ENCODE measurements around the gene ATG9B.

DNA sequence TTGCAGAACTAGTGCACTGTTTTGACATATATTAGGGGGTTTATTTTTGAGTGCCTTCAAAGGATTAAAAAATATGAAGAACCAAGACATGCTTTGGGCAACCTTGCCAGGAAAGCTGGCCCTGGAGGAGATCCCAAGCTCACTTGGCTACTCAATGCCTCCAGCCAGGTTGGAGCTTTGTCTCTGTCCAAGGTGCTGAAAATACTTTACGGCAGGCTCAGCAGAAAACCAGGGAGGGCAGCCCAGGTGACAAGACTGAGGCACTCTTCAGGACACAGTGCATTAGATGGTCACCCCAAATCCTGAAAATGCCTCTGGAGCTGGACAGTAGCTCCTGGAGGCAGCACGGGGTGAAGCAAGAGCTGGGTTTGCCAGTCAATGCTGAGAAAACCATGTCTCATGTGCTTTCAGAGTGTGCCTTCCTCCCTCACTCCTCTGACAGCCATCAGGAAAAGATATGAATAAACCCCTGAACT, 40.4 kb downstream of the ATG9B start:
- TF ChIP-seq, protein P1, sequence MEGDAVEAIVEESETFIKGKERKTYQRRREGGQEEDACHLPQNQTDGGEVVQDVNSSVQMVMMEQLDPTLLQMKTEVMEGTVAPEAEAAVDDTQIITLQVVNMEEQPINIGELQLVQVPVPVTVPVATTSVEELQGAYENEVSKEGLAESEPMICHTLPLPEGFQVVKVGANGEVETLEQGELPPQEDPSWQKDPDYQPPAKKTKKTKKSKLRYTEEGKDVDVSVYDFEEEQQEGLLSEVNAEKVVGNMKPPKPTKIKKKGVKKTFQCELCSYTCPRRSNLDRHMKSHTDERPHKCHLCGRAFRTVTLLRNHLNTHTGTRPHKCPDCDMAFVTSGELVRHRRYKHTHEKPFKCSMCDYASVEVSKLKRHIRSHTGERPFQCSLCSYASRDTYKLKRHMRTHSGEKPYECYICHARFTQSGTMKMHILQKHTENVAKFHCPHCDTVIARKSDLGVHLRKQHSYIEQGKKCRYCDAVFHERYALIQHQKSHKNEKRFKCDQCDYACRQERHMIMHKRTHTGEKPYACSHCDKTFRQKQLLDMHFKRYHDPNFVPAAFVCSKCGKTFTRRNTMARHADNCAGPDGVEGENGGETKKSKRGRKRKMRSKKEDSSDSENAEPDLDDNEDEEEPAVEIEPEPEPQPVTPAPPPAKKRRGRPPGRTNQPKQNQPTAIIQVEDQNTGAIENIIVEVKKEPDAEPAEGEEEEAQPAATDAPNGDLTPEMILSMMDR (conservative IDR thresholded peaks at IDR 0.05): no peak
- no peak for TF ChIP-seq EZH2 (IDR thresholded peaks at IDR 0.05; ENCODE audit: low read depth)
